Suppressor macrophage (primary cell): ENCODE results near the gene ENTPD8.
A peak's percentile ranks its signal among the peaks of the same experiment; 100 is the strongest.
"Not testable (repeated sequence)": the region's sequence is repeated elsewhere in the genome, so short reads cannot be mapped to it uniquely, and the experiment has no call there.

Experiments
- DNase-seq, 4 experiments: peaks; one replicate each; pipeline ENCODE4 v3.0.0-alpha.2; 2020 to 2022

Gene ENTPD8

DNA sequence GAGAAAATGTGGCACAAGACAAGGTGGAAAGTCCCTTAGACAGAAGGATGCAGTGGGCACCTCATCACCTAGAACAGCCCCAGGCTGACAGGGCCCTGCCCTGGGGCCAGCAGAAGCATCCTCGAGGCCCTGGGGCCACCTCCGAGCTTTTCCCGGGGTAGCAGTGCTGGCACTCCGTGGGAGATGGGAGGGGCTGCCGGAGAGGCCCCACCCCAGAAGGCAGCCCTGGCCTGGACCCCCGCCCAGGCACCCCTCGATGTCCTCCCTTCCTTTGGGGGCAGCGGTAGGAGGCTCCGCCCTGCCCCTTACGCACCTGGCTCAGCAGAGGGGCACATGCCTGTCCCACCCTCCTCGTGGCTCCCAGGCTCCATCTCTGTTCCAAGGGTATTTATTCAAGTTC lies 35.7 kb upstream of the ENTPD8 start:
- no peak for DNase-seq

DNA sequence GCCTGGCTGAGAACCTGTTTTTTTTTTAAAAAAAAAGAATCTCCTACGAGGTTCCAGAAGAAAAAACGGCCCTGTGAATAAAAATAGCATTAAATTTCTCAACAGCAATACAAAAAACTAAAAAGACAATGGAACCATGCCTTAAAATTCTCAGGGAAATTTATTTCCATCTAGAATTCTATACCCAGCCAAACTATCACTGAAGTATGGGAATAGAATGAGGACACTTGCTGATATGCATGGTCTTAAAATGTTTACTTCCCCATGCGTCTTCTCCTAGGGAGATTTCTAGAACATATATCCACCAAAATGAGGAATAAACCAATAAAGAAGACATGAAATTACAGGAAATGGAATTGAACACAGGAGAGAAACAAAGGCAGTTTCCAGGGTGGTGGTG lies 34.5 kb upstream of the ENTPD8 start:
- DNase-seq, result no peak

DNA sequence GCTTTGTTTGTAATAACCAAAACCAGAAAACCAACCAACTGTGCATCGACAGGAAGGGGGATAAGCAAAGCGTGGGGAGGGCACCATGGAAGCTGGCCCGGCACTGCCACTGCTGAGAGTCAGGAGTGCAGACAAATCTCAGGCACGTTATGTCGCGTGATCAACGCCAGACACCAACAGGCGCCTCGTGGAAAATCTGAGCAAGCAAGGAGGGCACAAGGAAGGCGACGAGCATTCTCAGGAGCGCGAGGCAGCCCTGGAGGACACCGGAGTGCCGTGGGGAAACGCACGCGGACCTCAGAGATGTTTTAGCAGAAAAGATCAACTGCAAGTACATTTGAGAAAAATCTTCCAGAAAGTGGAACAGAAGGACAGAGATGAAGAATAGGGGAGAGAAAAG lies 33.1 kb upstream of the ENTPD8 start:
- no peak for DNase-seq

DNA sequence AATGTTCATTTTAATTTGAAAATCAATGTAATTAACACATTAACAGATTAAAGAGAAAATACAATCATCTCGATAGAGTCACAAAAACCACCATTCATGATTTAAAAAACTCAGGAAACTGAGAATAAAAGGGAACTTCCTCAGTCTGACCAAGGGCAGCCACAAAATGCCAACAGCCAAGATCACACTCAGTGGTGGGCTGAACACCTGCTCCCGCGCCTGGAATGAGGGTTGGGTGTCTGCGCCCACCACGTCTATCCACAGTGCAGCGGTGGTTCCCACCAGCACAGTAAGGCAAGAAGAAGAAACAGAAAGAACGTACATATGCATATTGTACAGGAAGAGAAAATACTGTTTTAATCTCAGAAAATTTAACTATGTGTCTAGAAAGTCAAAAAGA lies 29.6 kb upstream of the ENTPD8 start:
- DNase-seq, result peak in 1 of 4 experiments; percentile 14

DNA sequence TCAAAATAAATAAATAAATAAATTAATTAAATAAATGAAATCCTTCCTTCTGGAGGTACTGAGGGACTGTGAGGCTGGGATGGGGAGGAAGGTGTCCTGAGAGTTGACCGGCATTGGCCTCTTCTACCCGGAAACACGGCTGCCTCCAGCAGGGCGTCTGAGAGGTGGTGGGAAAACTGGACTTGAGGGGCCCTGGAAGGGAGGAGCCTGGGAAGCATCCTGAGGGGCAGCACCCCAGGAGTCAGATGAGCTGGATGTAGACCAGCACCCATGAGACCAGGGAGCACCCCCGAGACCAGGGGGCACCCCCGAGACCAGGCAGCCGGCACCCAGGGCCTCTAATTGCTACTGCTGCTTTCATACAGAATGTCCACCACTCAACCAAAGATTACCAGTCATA lies 26.7 kb upstream of the ENTPD8 start:
- DNase-seq, result no peak

DNA sequence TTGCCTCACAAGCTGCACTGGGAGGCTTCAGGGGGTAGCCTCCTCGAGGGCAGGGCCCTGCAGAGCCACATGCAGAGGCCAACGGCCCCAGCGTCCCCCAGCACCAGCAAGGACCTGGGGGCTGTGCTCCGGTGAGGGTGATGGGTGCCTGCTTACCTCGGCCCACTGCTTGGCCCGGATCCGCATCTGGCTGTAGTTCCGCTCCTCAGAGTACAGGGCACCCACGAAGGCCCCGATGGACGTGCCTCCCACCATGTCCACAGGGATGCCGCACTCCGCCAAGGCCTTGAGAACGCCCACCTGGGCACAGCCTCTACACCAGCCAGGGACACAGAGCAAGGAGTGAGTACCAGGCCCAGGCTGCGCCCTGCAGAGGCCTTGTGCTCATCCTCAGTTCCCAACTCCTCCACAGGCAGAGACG lies 26.0 kb upstream of the ENTPD8 start:
- no peak for DNase-seq

DNA sequence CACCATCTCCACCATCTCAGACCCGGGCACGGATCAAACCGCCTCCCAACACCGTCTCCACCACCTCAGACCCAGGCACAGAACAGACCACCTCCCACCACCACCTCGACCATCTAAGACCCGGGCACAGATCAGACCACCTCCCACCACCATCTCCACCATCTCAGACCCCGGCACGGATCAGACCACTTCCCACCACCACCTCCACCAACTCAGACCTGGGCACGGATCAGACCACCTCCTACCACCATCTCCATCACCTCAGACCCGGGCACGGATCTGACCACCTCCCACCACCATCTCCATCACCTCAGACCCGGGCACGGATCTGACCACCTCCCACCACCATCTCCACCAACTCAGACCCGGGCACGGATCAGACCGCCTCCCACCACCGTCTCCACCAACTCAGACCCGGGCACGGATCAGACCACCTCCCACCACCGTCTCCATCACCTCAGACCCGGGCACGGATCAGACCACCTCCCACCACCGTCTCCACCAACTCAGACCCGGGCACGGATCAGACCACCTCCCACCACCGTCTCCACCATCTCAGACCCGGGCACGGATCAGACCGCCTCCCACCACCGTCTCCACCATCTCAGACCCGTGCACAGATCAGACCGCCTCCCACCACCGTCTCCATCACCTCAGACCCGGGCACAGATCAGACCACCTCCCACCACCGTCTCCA lies 25.4 kb upstream of the ENTPD8 start:
- not testable (repeated sequence) for DNase-seq

DNA sequence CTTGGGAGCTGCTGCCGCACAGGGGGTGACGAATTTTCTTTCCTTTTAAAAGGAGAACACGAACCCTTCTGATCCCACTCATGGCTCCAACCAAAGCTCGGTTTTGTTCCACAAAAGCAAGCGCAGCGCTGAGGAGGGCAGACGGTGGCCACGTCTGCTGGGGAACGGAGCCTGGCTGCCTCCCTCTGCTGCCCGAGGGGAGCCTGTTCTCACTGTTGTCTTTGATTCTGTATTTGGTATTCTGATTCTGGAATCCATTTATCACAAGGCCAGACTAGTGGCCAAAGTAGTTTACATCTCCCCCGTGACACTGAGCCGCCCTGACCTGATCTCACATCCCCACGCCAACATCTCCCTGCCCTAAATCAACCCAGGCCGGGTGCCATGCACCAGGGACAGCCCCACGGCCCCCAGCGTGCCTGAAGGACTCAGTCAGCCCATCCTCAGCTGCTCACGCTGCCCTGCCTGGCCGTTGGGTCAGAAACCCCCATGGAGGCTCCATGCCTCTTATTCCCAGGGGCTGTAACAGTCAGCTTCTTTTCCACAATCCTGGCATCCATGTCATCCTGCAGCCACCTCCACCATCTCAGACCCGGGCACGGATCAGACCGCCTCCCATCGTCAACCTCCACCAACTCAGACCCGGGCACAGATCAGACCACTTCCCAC lies 24.7 kb upstream of the ENTPD8 start:
- DNase-seq, result no peak

DNA sequence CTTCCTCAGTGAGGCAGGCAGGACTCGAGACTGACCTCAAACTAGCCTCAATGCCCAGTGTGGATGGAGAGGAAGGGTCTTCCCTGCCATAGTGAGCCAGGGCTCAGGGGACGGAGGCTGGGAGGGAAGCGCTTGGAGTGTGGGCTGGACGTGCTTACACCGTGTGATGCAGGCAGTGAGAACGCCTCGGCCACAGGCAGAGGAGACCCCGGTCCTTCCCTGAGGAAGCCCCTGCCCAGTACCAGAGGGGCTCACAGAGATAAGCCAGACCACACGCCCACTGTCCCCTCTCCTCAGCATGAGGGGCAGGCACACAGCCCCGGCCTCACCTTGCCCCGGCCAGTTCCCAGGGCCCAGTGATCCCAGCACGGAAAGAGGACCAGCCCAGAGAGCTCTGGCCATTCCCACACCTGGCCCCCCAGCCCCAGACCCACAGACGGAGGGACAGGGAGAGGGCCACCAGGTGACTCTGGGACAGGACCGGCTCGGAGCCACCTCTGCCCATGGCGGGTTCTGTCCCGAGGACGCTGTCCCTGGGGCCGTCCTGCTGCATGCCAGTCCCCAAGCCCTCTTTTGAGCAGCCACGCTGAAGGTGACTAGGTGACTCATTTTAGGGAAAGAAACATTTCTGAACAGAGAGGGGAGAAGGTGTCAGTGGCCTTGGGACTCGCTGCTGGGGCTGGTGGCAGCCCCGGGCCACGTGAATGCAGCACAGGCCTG lies 24.0 kb upstream of the ENTPD8 start:
- DNase-seq, result no peak

DNA sequence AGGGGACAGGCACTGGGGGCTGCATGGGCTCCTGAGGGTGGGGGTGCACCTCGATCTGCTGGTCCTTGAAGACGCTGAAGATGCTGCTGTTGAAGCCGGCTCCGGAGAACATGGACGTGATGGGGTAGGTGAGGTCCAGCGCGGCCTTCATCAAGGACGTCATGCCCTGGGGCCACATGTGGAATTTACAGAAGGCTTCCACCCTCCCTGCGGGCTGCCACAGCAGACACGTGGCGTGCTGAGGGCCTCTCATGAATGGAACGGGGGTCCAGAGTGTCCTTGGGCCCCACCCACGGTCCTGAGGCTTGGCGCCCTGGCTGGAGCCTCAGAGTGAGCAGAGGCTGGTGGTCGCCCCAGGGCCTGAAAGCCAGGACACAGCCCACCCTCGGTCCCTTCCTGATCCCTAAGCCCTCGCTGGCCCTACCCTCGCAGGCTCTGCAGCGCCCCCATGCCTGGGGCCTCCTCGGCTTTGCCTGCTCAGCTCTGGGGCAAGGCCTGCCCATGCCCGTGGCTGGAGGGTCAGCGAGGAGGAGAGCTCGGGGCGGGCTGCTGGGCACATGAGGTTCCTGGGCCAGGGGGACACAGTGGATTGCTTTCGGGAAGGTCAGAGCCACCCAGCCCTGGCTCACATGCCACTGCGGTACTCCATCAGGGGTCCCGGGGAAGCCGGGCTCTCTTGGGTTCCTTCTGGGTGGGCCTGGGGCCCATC lies 23.3 kb upstream of the ENTPD8 start:
- no peak for DNase-seq

DNA sequence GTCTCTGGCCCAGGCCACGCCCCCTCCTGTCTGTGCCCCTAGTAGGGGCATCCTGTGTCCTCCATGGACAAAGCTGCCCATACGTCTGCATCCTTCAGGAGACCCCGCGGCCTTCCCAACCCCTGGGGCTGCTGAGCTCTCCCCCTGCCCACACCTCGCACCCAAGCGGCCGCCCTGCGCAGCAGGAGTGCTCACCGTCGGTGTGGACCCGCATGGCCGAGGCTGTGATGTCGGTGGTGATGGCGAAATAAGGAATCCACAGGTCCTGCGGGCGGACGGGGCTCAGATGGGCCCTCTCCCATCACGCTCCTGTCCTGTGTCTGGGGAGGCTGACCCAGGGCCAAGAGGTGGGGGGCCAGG lies 22.8 kb upstream of the ENTPD8 start:
- no peak for DNase-seq

DNA sequence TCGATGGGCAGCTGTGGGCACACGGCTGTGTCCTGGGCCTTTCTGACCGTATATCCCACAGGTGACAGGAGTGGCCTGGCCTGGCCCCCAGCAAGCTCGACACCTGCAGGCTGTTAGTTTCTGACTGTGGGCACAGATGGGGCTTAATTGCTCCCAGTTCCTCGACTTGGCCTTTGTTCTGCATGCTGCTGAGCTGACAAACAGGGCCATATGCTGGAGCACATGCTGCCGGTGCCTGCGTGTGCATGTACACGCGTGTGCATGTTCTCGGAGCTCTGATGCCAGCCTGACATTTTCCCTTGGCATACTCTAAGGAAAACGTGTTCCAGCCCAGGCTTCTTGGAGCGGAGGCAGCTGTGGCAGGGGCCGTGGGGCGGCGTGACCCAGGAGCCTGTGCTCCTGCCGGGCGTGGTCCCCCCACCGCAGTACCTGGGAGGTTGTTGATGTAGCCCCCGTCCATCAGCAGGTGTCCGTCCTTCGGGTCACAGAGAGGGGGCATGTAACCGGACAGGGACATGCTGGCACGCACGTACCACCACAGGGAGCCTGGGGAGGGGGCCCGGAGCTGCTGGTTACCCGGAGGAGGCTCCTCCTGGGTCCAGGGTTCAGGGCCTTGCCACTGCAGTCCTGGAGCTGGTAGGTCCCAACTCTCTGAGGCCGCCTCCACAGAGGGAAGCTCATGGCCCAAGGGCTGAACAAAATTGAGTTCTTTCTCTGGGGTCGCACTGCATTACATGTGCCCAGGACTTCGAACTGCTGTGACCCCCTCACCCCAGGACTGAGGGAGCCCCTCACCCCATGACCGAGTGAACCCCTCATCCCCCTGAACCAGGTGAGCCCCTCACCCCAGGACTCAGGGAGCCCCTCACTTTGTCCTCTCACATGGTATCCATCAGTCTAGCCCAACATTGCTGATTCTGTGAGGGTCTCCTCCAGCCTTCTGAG lies 22.1 kb upstream of the ENTPD8 start:
- DNase-seq, result no peak

DNA sequence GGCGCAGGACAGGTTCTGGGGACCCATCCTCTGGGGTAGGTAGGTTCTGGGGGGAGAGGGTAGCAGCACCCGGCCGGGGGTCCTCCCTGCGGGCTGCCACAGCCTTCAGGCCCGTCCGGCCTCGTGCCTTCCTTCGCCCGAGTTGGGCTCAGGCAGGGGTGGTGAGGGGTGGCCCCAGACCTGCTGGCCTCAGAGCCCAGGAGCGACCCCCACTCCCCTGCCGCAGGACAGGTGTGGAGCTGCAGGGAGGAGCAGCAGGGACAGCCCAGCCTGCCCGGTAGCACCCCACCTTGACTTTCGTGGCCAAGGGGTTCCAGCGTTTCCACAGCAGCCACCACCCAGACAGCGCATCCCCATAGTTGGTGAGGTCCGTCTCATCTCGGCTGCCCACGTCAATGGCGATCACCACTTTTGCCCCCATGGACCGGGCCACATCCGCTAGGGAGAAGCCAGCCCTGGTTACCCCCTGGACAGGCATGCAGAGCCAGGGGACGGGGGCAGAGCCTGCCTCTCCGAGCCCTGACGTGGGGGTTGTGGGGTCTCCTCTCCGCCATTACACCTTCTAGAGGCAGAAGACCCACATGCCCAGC lies 21.3 kb upstream of the ENTPD8 start:
- DNase-seq, result no peak

DNA sequence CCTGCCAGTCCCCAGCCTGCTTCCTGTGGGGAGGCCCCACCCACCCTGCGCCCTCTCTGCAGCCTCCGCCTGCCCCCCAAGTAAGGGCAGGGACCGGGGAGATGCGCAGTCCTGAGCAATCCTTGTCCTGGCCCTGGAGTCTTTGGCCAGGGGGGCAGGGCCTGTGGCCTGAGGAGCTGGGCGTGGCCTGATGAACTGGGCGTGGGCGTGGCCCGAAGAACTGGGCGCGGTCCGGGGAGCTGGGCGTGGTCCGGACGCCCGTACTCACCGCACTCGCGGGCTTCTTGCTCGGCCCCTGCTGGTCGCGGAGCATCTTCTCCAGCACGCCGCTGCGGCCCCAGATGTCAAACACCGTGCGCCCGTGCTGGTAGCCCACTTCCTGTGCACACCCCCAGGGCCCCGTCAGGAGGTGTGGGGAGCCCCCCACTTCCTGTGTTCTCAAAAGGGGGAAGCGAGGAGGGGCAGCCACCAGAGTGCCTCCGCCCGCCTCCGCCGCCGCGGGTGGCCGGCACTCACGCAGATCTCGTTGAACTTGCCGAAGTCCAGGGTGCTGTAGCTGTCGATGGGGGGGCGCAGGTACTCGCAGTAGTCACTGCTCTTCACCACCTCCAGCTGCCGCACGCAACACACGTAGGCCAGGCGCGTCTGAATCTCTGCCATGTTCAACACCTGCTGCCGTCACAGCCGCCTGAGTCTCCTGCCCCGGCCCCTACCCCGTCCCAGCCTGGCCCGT lies 20.7 kb upstream of the ENTPD8 start:
- DNase-seq, result peak; percentile 91 to 97 (median 95)

DNA sequence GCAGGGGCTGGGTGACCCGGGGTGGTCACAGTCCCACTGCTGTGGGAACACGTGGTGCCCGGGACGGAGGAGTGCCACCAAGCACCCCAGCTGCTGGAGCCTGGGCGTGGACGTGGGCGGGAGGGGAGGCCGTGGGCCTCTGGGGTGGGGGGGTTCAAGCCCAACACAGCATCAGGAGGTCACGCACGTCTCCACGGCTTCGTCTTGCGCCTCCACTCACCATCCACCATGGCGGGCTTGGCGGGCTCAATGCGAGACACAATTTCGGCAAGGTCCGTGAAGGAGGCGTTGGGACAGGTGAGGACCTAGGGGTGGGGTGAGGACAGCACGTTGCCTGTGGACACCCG lies 20.1 kb upstream of the ENTPD8 start:
- no peak for DNase-seq

DNA sequence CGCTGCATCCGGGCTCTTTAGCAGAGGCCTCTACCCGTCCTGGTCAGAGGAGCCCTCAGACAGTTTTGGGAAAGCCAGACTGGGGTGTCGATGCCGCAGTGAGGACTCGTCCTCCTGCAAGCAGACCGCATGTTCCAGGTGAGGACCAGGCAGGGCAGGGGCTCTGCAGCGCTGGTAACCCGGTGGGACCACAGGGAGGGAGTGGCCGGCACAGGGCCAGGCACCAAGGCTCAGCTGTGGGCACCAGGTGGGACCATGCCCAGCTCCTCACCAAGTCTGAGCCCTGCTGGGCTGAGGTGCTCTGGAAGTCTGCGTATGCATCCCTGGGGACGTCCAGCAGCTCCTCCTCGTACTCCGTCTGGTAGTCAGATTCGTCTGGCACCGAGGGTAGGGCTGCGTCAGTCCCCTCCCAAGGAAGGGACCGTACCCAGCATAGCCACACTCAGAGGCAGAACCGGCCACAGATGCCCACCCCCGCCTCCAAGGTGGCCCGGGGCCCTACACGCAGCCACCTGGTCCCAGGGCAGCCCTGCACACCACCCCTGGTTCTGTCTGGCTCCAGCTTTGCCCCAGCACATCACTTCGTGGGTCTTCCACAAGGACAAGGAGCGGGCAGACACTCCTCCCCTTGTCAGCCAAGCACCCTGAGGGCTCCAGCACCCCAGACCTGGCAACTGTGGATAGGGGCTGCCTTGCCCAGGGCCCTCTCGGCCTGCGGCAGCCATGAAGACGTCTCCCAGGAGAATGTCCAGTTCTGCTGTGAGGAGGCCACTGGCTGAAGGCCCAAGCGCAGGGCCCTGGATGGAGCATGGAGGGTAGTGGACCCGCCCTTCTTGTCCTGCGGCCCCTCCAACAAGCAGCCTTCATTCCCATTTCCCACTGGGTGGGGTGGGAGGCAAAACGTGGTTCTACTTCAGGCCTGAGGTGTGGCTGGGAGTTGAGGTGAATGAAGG lies 19.5 kb upstream of the ENTPD8 start:
- no peak for DNase-seq

DNA sequence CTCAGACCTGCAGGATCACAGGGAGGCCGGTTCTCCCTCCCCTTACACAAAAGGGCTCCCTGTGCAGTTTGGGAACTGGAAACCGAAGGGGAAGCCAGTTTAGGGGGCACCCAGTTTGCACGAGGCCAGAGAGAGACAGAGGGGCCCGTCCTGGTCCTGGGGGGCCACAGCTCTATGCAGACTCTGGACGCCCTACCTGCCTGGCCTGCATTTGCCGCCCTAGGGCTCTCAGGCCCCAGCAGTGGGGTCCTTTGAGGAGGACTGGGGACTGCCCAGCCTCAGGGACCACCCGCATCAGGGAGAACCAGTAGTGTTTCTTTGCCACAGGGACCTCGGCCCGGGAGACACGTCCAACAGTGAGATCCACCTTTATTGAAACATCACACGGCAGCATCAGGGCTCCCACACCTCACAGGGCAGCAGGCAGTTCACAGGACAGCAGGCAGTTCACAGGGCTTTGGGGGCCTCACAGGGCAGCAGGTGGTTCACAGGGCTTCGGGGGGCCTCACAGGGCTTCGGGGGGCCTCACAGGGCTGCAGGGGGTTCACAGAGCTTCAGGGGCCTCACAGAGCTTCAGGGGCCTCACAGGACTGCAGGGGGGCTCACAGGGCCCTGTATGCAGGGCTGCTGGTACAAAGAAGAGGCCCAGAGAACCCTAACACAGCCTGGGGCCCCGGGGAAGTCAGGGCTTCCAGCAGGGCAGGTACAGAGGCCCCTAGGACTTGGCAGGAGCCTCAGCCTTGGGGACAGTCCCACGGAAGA lies 18.6 kb upstream of the ENTPD8 start:
- DNase-seq, result no peak

DNA sequence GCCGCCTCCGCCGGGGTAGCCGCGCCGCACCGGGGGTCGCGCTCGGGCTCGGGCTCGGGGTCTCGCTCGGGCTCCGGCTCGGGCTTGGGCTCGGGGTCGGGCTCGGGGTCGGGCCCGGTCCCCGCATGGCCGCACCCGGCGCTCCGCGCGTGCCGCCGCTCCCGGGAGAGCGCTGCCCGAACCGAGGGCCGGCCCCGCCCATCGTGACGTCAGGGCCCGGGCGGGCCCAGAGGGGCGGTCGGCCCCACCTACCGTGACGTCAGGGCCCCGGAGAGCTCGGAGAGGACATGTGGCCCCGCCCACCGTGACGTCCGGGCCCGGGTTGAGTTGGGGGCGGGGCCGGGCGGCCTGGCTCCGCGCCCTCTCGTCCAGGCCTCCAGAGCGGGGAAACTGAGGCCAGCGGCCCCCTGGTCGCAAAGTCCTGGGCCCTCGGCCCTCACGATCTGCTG lies 18.0 kb upstream of the ENTPD8 start, which contains the start of gene NSMF:
NSMF (minus strand) TSS at position 183 of the 449 bp plus-strand sequence. CDS start 232 bp downstream, outside the sequence.
- DNase-seq, result peak; percentile 96 to 99 (median 98)
